HUES64 (cell line): Measurements from ENCODE around the gene MOSMO.
A peak's percentile ranks its signal among the peaks of the same experiment; 100 is the strongest.
"Not testable (repeated sequence)": the region's sequence is repeated elsewhere in the genome, so short reads cannot be mapped to it uniquely, and the experiment has no call there.

Source experiments
- H3K27ac ChIP-seq: 2 replicates; pipeline ENCODE4 v1.7.0; 2013; ENCODE audit warnings: low read depth, low read length, inconsistent platforms
- H3K27me3 ChIP-seq: 2 replicates; pipeline ENCODE4 v1.6.1; 2013; ENCODE audit warnings: mild to moderate bottlenecking, low read length; ENCODE audit not compliant: insufficient read depth
- H3K36me3 ChIP-seq: 2 replicates; pipeline ENCODE4 v1.6.1; 2013; ENCODE audit warnings: mild to moderate bottlenecking, low read length; ENCODE audit not compliant: insufficient read depth
- H3K4me1 ChIP-seq: 2 replicates; pipeline ENCODE4 v1.6.1; 2013; ENCODE audit warnings: mild to moderate bottlenecking, low read length, moderate library complexity; ENCODE audit not compliant: insufficient read depth
- H3K4me3 ChIP-seq: 2 replicates; pipeline ENCODE4 v1.5.1; 2013; ENCODE audit warnings: mild to moderate bottlenecking, low read length, moderate library complexity
- H3K9ac ChIP-seq: 2 replicates; pipeline ENCODE4 v1.6.1; 2013; ENCODE audit warnings: mild to moderate bottlenecking, low read depth, low read length
- H3K9me3 ChIP-seq: 2 replicates; pipeline ENCODE4 v1.6.1; 2013; ENCODE audit warnings: low read depth, low read length; ENCODE audit not compliant: insufficient read depth
- WGBS: fragments of 150-250, 120-280 bp; methylation state at CpG from one replicate; pipeline ENCODE4 v1.1.7; 2013; ENCODE audit warnings: missing lambda C conversion rate; 5-methylcytosine and 5-hydroxymethylcytosine counted together

MOSMO gene

DNA sequence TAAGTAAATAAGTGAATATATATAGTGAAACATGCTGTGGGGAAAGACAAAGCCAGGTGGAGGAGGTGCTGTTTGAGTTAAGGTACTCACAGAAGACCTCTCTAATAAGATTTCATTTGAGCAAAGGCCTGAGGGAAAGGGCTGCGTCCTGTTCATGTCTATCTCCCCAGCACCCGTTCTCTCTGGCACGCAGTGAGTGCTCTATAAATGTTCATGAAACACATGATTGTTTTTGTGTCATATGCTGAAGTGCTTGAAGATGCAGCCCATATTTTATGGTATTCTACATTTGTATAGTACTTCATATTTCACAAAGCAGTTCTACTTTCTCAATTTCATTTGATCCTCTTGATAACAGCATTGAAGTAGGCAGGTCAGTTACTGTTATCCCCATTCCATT is 85.4 kb downstream of the MOSMO start:
- Histone ChIP-seq H3K4me3 (no peak overlapping the region), H3K27ac (no peak overlapping the region), H3K27me3 (no peaks in the 10 kb centered on the region), H3K36me3 (no peaks in the 10 kb centered on the region), H3K9me3 (no peaks in the 10 kb centered on the region), H3K4me1 (peaks cover 15% of the 10 kb centered on the region), H3K9ac (no peak overlapping the region)
- 93% methylated on average over 3 of the region's 3 CpGs for WGBS

- H3K36me3 ChIP-seq = no peaks in the 10 kb centered on the region
- no peak overlapping the region for H3K27ac ChIP-seq
- H3K9ac ChIP-seq = no peak overlapping the region
- no peaks in the 10 kb centered on the region for H3K9me3 ChIP-seq
- 76% methylated on average over 2 of the region's 3 CpGs for WGBS
- no peak overlapping the region for H3K4me3 ChIP-seq
- peaks cover 18% of the 10 kb centered on the region for H3K4me1 ChIP-seq
- H3K27me3 ChIP-seq = no peaks in the 10 kb centered on the region
Observed at GRCh38 chr16:22093996-22094395, 86.1 kb downstream of the MOSMO start.

DNA sequence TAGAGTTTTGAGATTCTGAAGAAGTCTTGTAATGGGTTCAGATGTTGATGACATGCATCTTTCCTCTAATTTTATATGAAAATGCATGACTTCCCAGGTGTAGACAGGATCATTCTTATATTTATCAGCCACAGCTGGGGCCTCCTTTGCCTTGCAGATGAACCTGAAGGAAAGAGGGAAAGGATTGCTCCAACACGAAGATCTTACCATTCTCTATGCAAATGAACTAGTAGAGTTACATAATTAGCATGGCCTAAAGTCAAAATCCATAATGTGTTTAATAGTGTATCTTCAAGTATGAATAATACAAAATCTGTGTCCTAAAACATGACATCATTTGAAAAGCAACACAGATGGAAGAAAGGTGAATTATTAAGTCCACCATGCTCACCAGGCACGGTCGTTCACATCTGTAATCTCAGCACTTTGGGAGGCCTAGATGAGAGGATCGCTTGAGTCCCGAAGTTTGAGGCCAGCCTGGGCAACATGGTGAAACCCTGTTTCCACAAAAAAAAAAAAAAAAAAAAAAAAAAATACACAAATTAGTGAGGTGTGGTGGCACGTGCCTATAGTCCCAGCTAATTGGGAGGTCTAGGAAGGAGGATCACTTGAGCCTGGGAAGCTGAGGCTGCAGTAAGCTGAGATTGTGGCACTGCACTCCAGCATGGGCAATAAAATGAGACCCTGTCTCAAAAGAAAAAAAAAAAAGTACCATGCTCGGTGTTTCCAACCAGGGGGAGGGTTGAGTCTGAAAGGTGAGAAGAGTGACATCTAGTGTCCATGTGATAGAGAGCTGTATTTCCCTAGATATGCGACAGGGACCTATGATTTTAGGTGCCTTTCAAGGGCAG is 90.7 kb downstream of the MOSMO start:
- H3K4me3 ChIP-seq = no peak overlapping the region
- H3K36me3 ChIP-seq = no peaks in the 10 kb centered on the region
- no peak overlapping the region for H3K27ac ChIP-seq
- H3K4me1 ChIP-seq = peaks cover 20% of the 10 kb centered on the region
- H3K9me3 ChIP-seq = no peaks in the 10 kb centered on the region
- 55% methylated on average over 6 of the region's 8 CpGs for WGBS
- H3K27me3 ChIP-seq = no peaks in the 10 kb centered on the region
- no peak overlapping the region for H3K9ac ChIP-seq

GRCh38 chr16:22099256-22099975 is 91.5 kb downstream of the MOSMO start:
- 77% methylated on average over 9 of the region's 9 CpGs for WGBS
- no peaks in the 10 kb centered on the region for H3K36me3 ChIP-seq
- no peak overlapping the region for H3K4me3 ChIP-seq
- no peak overlapping the region for H3K27ac ChIP-seq
- no peaks in the 10 kb centered on the region for H3K9me3 ChIP-seq
- H3K27me3 ChIP-seq = no peaks in the 10 kb centered on the region
- no peak overlapping the region for H3K9ac ChIP-seq
- peaks cover 19% of the 10 kb centered on the region for H3K4me1 ChIP-seq

DNA sequence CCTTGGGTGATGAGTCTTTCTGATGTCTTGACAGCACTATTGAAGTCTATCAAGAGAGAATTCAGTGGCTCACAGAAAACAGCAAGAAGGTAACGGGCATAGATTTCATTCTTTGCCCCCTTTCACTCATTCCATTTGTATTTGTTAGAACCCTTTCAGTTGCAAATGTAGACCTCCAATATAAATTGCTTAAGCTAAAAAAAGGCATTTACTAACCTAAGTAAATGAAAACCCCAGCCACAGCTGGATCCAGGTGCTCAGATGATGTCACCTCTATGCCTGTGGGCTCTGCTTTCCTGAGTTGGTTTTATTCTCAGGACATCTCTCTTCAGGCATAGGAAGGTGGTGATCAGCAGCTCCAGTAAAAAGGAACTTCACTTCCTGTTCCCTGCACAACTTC is 95.5 kb downstream of the MOSMO start:
- WGBS = 38% methylated on average over 1 of the region's 1 CpG
- Histone ChIP-seq H3K27me3 (no peaks in the 10 kb centered on the region), H3K9me3 (no peaks in the 10 kb centered on the region)

DNA sequence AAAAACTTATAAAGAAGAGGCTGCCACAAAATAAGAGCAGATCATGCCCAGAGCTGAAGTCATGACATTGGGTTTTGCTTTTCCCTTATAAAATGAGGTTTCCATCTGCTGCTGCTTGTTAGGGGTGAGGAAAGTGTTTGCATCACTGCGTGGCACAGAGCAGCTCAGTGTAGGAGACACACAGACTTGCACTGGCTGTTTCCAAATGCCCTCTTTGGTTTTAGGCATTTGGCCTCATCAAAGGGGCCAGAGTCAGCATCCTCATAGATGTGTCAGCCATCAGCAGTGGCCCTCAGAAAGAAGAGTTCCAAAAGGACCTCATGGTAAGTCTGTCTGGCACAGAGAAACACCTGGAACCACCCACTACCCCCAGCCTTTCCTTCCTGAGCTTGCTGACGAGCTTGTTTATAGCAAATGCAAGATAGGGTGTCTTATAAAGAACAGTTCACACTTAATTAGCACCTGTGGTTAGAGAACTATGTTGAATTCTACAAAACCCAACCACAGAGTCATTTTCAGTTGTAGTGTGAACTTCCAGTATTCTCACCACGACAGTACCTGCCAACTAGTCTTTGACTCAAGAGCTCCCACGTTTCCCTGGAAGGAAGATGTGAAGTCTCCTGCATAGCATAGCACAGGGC is 101.5 kb downstream of the MOSMO start:
- no peaks in the 10 kb centered on the region for H3K9me3 ChIP-seq
- H3K4me1 ChIP-seq = no peaks in the 10 kb centered on the region
- no peak overlapping the region for H3K27ac ChIP-seq
- H3K9ac ChIP-seq = no peak overlapping the region
- no peak overlapping the region for H3K4me3 ChIP-seq
- 74% methylated on average over 3 of the region's 4 CpGs for WGBS
- no peaks in the 10 kb centered on the region for H3K36me3 ChIP-seq
- H3K27me3 ChIP-seq = no peaks in the 10 kb centered on the region

More for the DNA sequence above, 95.5 kb downstream of the MOSMO start:
- H3K36me3 ChIP-seq = no peaks in the 10 kb centered on the region
- H3K9ac ChIP-seq = no peak overlapping the region
- no peak overlapping the region for H3K4me3 ChIP-seq
- H3K4me1 ChIP-seq = peaks cover 17% of the 10 kb centered on the region
- peak overlapping the region; percentile 28; the same call in 1 of the 2 replicates for H3K27ac ChIP-seq

DNA sequence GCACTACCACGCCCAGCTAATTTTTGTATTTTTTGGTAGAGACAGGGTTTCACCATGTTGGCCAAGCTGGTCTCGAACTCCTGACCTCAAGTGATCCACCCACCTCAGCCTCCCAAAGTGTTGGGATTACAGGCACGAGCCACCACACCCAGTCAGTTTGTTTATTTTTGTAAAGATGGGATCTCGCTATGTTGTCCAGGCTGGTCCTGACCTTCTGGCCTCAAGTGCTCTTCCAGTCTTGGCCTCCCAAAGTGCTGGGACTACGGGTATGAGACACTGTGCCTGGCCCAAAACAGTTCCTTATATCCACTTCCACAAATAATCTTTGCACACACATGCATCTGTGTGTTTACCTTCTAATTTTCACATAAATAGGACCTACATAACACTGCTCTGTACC is 103.7 kb downstream of the MOSMO start:
- H3K4me1 ChIP-seq, H3K27ac ChIP-seq, H3K9me3 ChIP-seq, H3K27me3 ChIP-seq, H3K9ac ChIP-seq, H3K4me3 ChIP-seq, H3K36me3 ChIP-seq: not testable (repeated sequence)
- WGBS = 90% methylated on average over 5 of the region's 5 CpGs

DNA sequence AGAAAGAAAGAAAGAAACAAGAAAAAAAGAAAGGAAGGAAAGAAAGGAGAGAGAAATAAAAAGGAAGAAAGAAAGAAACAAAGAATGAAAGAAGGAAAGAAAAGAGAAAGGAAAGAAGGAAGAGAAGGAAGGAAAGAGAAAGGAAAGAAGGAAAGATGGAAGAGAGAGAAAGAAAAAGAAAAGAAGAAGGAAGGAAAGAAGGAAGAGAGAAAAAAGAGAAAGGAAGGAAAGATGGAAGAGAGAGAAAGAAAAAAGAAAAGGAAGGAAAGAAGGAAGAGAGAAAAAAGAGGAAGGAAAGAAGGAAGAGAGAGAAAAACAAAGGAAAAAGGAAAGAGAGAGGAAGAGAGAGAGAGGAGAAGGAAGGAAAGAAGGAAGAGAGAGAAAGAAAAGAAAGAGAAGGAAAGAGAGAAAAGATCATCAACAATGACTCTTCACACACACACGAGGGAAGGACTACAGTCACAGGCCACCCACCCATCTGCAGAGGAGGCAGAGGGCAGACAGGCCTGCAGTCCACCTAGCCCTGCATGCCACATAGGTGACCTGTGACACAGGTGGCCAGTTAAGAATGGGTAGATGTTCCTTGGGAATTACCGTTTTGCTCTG is 108.3 kb downstream of the MOSMO start:
- no peaks in the 10 kb centered on the region for H3K36me3 ChIP-seq
- no peaks in the 10 kb centered on the region for H3K4me1 ChIP-seq
- no peak overlapping the region for H3K4me3 ChIP-seq
- H3K9me3 ChIP-seq = no peaks in the 10 kb centered on the region
- H3K9ac ChIP-seq = no peak overlapping the region
- H3K27me3 ChIP-seq = no peaks in the 10 kb centered on the region
- 87% methylated on average over 2 of the region's 2 CpGs for WGBS
- no peak overlapping the region for H3K27ac ChIP-seq

- WGBS = 93% methylated on average over 2 of the region's 2 CpGs
Observed at GRCh38 chr16:22117609-22118008, 109.7 kb downstream of the MOSMO start.

DNA sequence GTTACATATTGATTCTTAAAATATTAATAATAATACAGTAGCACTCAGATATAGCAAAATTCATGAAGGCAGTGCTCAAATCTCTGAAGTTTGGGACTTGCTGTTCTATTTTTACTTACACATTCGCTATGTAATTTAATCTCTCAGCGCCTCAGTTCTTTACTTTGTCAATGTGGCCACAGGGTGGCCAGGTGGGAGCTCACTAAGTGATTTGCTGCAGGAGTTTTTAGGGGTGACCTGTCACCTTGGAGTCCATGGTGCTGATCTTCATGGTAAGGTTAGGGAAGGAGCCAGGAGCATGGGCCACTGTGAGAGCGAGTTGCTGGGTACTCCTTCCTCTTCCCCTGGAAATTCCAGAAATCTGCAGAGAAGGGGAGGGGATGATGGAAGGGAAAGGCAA is 112.5 kb downstream of the MOSMO start:
- Histone ChIP-seq H3K9ac (no peak overlapping the region), H3K27me3 (no peaks in the 10 kb centered on the region)
- WGBS = 90% methylated on average over 3 of the region's 3 CpGs

More at GRCh38 chr16:22117609-22118008, 109.7 kb downstream of the MOSMO start:
- no peaks in the 10 kb centered on the region for H3K4me1 ChIP-seq
- no peaks in the 10 kb centered on the region for H3K36me3 ChIP-seq
- H3K4me3 ChIP-seq = no peak overlapping the region
- no peak overlapping the region for H3K9ac ChIP-seq
- no peaks in the 10 kb centered on the region for H3K9me3 ChIP-seq
- no peaks in the 10 kb centered on the region for H3K27me3 ChIP-seq
- H3K27ac ChIP-seq = no peak overlapping the region

DNA sequence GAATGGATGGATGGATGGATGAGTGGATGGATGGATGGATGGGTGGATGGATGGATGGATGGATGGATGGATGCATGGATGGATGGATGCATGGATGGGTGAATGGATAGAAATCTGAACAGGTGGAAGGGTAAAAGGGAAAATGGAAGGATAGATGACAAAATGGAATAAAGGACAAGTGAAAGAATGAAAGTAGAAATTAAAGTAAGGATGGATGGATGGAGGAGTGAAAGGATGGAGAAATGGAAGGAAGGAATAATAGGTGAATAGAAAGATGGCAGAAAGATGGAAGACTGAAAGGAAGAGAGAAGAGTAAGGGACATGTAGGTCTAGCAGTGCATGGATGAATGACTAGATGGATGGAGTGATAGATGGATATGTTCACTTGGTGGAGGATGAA is 114.3 kb downstream of the MOSMO start:
- Histone ChIP-seq H3K4me1 (no peaks in the 10 kb centered on the region), H3K4me3 (no peak overlapping the region), H3K27me3 (no peaks in the 10 kb centered on the region), H3K9me3 (no peaks in the 10 kb centered on the region), H3K9ac (no peak overlapping the region), H3K27ac (no peak overlapping the region), H3K36me3 (no peaks in the 10 kb centered on the region)

More for the DNA sequence above, 112.5 kb downstream of the MOSMO start:
- Histone ChIP-seq H3K36me3 (no peaks in the 10 kb centered on the region), H3K27ac (no peak overlapping the region), H3K9me3 (no peaks in the 10 kb centered on the region), H3K4me3 (no peak overlapping the region), H3K4me1 (no peaks in the 10 kb centered on the region)
